ENCODE measurements around the gene KRTAP2-2.
"Not testable (repeated sequence)": the region's sequence is repeated elsewhere in the genome, so short reads cannot be mapped to it uniquely, and the experiment has no call there.

GRCh38 chr17:41040783-41041571 lies 14.1 kb downstream of the KRTAP2-2 start, which contains the start of gene KRTAP1-1:
- TF ChIP-seq CTCF (conservative IDR thresholded peaks at IDR 0.05; ENCODE audit: low read depth, low read length): 0 out of 2 replicates have a peak, but pooled peaks have one; percentile 16
- not testable (repeated sequence) for TF ChIP-seq CEBPB (IDR thresholded peaks at IDR 0.05; ENCODE audit: low read depth, low read length); MXI1 (IDR thresholded peaks at IDR 0.05; ENCODE audit: borderline replicate concordance, low read depth, low read length); USF2 (IDR thresholded peaks at IDR 0.05; ENCODE audit: low read depth, low read length); POLR2A (IDR thresholded peaks at IDR 0.05; ENCODE audit: low read depth, low read length); RAD21 (IDR thresholded peaks at IDR 0.05; ENCODE audit: low read length); BHLHE40 (IDR thresholded peaks at IDR 0.05; ENCODE audit: low read depth, low read length); CHD1 (IDR thresholded peaks at IDR 0.05; ENCODE audit: low read depth, low read length); RFX5 (IDR thresholded peaks at IDR 0.05; ENCODE audit: low read depth, low read length)

Data from IMR-90 (cell line).